PC-9 (cell line): ENCODE results near the gene SASH1. TPM values are rescaled to one million over a fixed set of nuclear protein-coding genes. Genes with fewer than 3 reads are reported as not detected.

Experiments
- BruUV-seq: library from RNA; stranded (reverse); fragments of 400-500 nt; replicated peaks from 2 replicates; lab custom pipeline; 2021; lab: Mats Ljungman, UMichigan
- CTCF ChIA-PET: fragments of 300-600 bp; sonication (Branson Sonifier 250); formaldehyde crosslinking; loops from one replicate; lab custom pipeline; 2022; ENCODE audit warnings: antibody characterized with exemption; lab: Charles Lee
- POLR2A ChIA-PET: fragments of 300-600 bp; sonication (Branson Sonifier 250); formaldehyde crosslinking; loops from one replicate; lab custom pipeline; 2022; ENCODE audit warnings: antibody characterized with exemption; ENCODE audit not compliant: unreplicated experiment; lab: Charles Lee
- DNase-seq, 2 experiments: peaks; one replicate each; pipeline versions ENCODE4 v3.0.0 to v3.0.0-alpha.2; 2015 to 2022; ENCODE audit warnings: mixed read lengths in 1 of 2
- H2AFZ ChIP-seq: fragments of 200-600 bp; sonication (generic); 2 replicates; pipeline ENCODE4 v1.8.1; 2017; ENCODE audit warnings: antibody characterized with exemption
- H3F3A ChIP-seq: fragments of 200-600 bp; sonication (generic); 2 replicates; pipeline ENCODE4 v1.8.1; 2017; ENCODE audit warnings: antibody characterized with exemption, mild to moderate bottlenecking, low read depth; ENCODE audit not compliant: insufficient read depth
- H3K27ac ChIP-seq: fragments of 200-600 bp; sonication (generic); 2 replicates; pipeline ENCODE4 v1.6.1; 2016; ENCODE audit warnings: mixed run types
- H3K27me3 ChIP-seq: fragments of 200-600 bp; sonication (generic); 2 replicates; pipeline ENCODE4 v1.6.1; 2016; ENCODE audit warnings: low read depth, mixed run types; ENCODE audit not compliant: insufficient read depth
- H3K36me3 ChIP-seq: fragments of 200-600 bp; sonication (generic); 2 replicates; pipeline ENCODE4 v1.6.1; 2016; ENCODE audit warnings: low read depth, mixed run types
- H3K4me1 ChIP-seq: fragments of 200-600 bp; sonication (generic); replicated peaks from 2 replicates; pipeline ENCODE4 v1.6.1; 2016; ENCODE audit warnings: mixed run types; ENCODE audit not compliant: insufficient read depth
- H3K4me2 ChIP-seq: fragments of 200-600 bp; sonication (generic); 2 replicates; pipeline ENCODE4 v1.6.1; 2017; ENCODE audit warnings: mixed run types
- H3K4me3 ChIP-seq: fragments of 200-600 bp; sonication (generic); 2 replicates; pipeline ENCODE4 v1.6.1; 2016; ENCODE audit warnings: mixed run types
- H3K79me2 ChIP-seq: fragments of 200-600 bp; sonication (generic); 2 replicates; pipeline ENCODE4 v1.6.1; 2017; ENCODE audit warnings: low read depth, mixed run types
- H3K9me2 ChIP-seq: fragments of 200-600 bp; sonication (generic); 2 replicates; pipeline ENCODE4 v1.8.1; 2017; ENCODE audit warnings: mild to moderate bottlenecking; ENCODE audit not compliant: insufficient read depth
- H3K9me3 ChIP-seq: fragments of 200-600 bp; sonication (generic); 2 replicates; pipeline ENCODE4 v1.8.1; 2016; ENCODE audit warnings: low read depth; ENCODE audit not compliant: insufficient read depth
- H4K20me1 ChIP-seq: fragments of 200-600 bp; sonication (generic); 2 replicates; pipeline ENCODE4 v1.8.1; 2017; ENCODE audit not compliant: insufficient read depth
- EZH2 ChIP-seq: fragments of 200-600 bp; sonication (generic); IDR thresholded peaks from 2 replicates; pipeline ENCODE4 v1.8.0; 2017; ENCODE audit warnings: antibody characterized with exemption, low read depth
- intact Hi-C: fragments of 100-400 bp; cut with micrococcal nuclease; formaldehyde crosslinking; loops from one replicate; pipeline ENCODE4 v1.10.0; 2022; ENCODE audit not compliant: unreplicated experiment
- total RNA-seq: library from RNA; stranded (reverse); gene quantifications from 2 replicates; pipeline ENCODE4 v1.2.3, GENCODE V29; 2021
- TF ChIP-seq, protein P1 (sequence below): fragments of 200-600 bp; sonication (generic); conservative IDR thresholded peaks from 2 replicates; pipeline ENCODE4 v1.6.1; 2017; ENCODE audit warnings: mixed run types, antibody characterized with exemption, mild to moderate bottlenecking, moderate library complexity

The SASH1 gene
- total RNA-seq, 1 experiment from 2014 or later, result 32.9 TPM

DNA sequence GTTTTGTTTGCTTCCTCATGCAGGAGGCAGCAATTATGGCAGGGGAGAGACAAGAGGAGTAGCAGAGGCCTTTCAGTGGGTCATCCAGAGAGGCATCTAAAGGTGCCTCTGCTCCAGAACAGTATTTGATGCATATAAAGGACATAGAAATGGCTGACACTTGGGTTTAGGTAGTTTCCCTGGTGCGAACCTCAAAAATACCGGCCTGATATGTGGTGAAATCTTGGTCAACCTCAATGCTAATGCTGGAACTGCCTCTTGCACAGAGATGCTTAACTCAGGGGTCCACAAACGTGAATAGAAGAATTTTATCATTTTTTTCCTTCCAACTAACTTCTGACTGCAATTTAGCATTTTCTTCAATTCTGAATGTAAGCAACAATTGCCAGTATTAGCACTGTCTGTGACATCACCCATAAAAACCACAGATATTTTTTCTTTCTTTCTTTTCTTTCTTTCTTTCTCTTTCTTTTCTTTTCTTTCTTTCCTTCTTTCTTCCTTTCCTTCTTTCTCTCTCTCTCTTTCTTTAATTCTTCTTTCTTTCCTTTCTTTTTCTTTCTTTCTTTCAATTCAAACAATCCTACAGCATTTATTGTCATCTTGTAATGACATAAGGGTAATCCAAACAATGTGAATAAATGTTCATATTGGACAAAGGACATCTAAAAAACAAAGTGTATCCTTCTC lies 224.2 kb downstream of the SASH1 start:
- H3K9me2 ChIP-seq, result no peaks in the 10 kb centered on the region
- H3K4me1 ChIP-seq, result 0 out of 2 replicates have a peak, but pooled peaks cover 7% of the 10 kb centered on the region
- no peak for DNase-seq
- H3K27me3 ChIP-seq, result no peaks in the 10 kb centered on the region
- intact Hi-C loops, result no loop called here
- no peaks in the 10 kb centered on the region for H3F3A ChIP-seq
- H3K9me3 ChIP-seq, result no peaks in the 10 kb centered on the region
- H2AFZ ChIP-seq, result no peak overlapping the region
- no peak overlapping the region for H3K27ac ChIP-seq
- no TSS peak for BruUV-seq
- H3K4me2 ChIP-seq, result no peak overlapping the region
- no peaks in the 10 kb centered on the region for H4K20me1 ChIP-seq
- no peak overlapping the region for H3K4me3 ChIP-seq
- ChIA-PET CTCF (no interaction called here), POLR2A (no interaction called here)
- TF ChIP-seq, protein P1, sequence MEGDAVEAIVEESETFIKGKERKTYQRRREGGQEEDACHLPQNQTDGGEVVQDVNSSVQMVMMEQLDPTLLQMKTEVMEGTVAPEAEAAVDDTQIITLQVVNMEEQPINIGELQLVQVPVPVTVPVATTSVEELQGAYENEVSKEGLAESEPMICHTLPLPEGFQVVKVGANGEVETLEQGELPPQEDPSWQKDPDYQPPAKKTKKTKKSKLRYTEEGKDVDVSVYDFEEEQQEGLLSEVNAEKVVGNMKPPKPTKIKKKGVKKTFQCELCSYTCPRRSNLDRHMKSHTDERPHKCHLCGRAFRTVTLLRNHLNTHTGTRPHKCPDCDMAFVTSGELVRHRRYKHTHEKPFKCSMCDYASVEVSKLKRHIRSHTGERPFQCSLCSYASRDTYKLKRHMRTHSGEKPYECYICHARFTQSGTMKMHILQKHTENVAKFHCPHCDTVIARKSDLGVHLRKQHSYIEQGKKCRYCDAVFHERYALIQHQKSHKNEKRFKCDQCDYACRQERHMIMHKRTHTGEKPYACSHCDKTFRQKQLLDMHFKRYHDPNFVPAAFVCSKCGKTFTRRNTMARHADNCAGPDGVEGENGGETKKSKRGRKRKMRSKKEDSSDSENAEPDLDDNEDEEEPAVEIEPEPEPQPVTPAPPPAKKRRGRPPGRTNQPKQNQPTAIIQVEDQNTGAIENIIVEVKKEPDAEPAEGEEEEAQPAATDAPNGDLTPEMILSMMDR, result no peak
- no peak for TF ChIP-seq EZH2
- no peaks in the 10 kb centered on the region for H3K79me2 ChIP-seq
- H3K36me3 ChIP-seq, result no peaks in the 10 kb centered on the region

DNA sequence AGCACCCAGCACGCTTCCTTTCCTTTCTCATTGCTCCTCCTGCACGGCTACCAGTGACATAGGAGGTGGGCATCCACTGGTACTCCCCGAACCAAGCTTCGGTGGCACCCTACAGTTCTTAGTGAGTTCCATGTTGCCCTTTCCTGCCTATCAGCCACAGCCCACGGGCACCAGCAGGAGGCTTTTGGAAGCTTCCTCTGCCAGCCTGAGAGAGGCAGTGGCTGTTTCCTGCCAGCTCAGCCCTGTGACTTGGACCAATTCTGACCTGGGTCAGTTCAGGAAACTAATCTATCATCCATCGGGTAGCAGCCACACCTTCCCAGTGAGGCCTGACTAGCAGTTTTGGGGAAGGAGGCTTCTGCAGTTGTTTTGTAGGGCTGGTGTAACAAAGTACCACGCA lies 227.8 kb downstream of the SASH1 start:
- Histone ChIP-seq H3K36me3 (no peaks in the 10 kb centered on the region), H3F3A (no peaks in the 10 kb centered on the region), H2AFZ (no peak overlapping the region), H3K9me2 (no peaks in the 10 kb centered on the region), H3K4me1 (0 out of 2 replicates have a peak, but pooled peaks cover 7% of the 10 kb centered on the region), H3K27ac (no peak overlapping the region), H3K27me3 (no peaks in the 10 kb centered on the region), H3K79me2 (no peaks in the 10 kb centered on the region), H3K9me3 (no peaks in the 10 kb centered on the region), H4K20me1 (no peaks in the 10 kb centered on the region), H3K4me3 (no peak overlapping the region), H3K4me2 (no peak overlapping the region)
- BruUV-seq, result no TSS peak
- ChIA-PET POLR2A (no interaction called here), CTCF (no interaction called here)
- intact Hi-C loops, result no loop called here
- no peak for DNase-seq
- TF ChIP-seq, protein P1, result no peak
- no peak for TF ChIP-seq EZH2

DNA sequence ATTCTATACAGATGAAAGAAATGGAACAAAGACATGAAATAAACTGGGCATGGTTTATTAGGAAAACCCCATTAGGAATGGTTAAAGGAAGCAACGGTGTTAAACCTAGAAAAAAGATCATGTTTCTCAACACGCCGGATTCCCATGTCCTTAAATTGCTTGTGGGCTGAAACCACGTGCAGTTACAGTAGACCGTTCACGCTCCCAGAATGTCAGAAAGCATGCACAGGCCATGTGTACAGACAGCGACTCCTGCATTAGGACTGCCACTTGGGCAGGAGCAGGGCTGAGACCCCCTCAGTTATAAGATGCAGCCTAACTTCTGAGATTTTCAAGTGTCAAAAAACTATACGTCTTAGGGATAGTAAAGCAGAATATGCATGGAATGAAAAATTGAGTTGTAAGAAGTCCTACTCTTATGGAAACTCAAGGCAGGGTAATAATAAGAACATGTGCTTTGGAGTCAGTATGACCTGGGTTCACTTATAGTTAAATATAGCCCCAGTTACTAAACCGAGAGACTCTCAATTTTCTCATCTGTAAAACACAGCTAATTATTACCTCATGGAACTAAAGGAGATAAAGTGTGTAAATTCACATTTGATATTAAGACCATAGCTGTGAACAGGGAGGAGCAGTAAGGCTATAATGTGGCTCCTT lies 230.2 kb downstream of the SASH1 start:
- no peak for TF ChIP-seq EZH2
- TF ChIP-seq, protein P1, result no peak
- CTCF ChIA-PET, result no interaction called here
- Histone ChIP-seq H3K4me1 (no peaks in the 10 kb centered on the region), H3K4me2 (no peak overlapping the region), H2AFZ (no peak overlapping the region), H3K27ac (no peak overlapping the region), H3K9me3 (no peaks in the 10 kb centered on the region), H3K36me3 (no peaks in the 10 kb centered on the region), H4K20me1 (no peaks in the 10 kb centered on the region), H3K27me3 (no peaks in the 10 kb centered on the region; the same call in 1 of the 2 replicates), H3K4me3 (no peak overlapping the region), H3K9me2 (no peaks in the 10 kb centered on the region), H3F3A (no peaks in the 10 kb centered on the region), H3K79me2 (no peaks in the 10 kb centered on the region)
- POLR2A ChIA-PET, result no interaction called here
- BruUV-seq, result no TSS peak
- DNase-seq, result no peak
- intact Hi-C loops, result no loop called here
